H1 (cell line): ENCODE results near the gene C20orf96. TPM values are rescaled to one million over a fixed set of nuclear protein-coding genes. Genes with fewer than 3 reads are reported as not detected.

Source experiments
- CREB1 ChIP-seq: IDR thresholded peaks from 2 replicates; pipeline ENCODE4 v1.6.1; 2012; ENCODE audit warnings: inconsistent platforms
- SIX5 ChIP-seq: IDR thresholded peaks from 2 replicates; pipeline ENCODE4 v1.6.1; 2011; ENCODE audit warnings: mild to moderate bottlenecking, low read depth, low read length
- SP1 ChIP-seq: IDR thresholded peaks from 2 replicates; pipeline ENCODE4 v1.6.1; 2011; ENCODE audit warnings: low read depth, low read length
- polyA plus RNA-seq, 7 experiments: library from polyadenylated mRNA; depleted of rRNA in 3 of 7; stranded (reverse) in 5 of 7; unstranded in 2 of 7; fragments of >200 nt in 5 of 7; fragments of 200-250 nt in 2 of 7; gene quantifications; 1 replicate in 5 of 7; 2 replicates in 1 of 7; 4 replicates in 1 of 7; pipeline versions ENCODE4 v1.2.1 to v1.2.3, GENCODE V29; 2011 to 2013; ENCODE audit warnings: missing spikeins in 2 of 7, mixed read lengths in 2 of 7
- total RNA-seq: library from RNA; stranded (reverse); fragmentation: NEBNext Ultra II Directional; extraction: Animal tissue kit (Norgen Biotek cat#: 25700); gene quantifications from 2 replicates; pipeline ENCODE4 v1.2.1, GENCODE V29; 2021

Gene C20orf96
- total and polyA plus RNA-seq, 2 of the 8 experiments (the other 6 are each of a cell fraction or from before 2014, with no cell fraction given): 19.2 to 21.0 TPM

DNA sequence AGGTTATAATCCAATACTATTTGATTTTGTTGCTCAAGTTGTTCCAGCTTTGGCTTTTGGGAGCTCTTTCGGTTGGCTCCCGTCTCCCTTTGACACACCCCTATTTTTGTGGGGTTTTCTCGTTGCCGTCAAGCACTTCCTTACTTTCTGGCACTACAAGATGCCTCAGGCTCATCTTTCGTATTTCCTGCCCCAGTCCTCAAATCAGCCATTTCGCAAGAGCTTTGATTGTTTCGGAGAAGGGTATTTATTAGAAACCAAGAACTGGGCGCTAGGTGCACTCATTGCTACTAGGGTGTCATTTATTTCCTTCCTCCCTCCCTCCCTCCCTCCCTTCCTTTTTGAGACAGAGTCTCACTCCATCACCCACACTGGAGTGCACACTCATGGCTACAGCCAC lies 21.5 kb upstream of the C20orf96 start (continued):
- TF ChIP-seq CREB1 (no peak), SP1 (no peak), SIX5 (no peak)
- TF ChIP-seq, all 59 proteins: peak for 0
